Measurements from ENCODE around the gene MRPL10.

Gene MRPL10

DNA sequence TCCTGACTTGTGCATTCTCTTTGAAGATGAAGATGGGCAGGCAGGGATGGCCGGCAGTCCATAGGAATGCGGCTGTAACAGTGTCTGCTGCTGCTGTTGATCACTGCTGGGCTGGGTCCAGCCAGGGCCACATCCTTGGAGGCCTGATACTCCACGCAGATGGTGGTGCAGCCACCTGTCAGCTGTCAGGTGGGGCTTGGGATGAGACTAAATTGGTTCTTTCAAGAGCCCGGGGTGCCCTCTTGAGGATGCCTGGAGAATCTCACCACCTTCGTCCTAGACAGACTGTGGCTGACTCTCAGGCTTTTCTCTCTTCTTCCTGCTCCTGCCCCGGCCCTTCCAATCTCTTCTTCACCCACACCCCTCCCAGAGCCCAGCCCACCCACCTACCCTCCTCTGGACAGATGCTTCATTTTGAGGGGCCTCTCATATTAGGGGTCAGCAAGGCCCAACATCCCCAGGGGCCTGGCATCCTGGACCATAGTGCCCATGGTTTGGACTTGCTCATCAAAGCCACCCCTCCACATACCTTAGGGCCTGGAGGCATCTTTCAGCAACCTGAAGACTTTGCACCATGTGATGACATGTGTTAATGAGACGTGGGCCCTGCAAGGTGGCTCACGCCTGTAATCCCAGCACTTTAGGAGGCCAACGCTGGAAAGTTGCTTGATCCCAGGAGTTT, 28.9 kb downstream of the MRPL10 start:
- TF ChIP-seq ESRRG (CRISPR knock-in tag; IDR thresholded peaks at IDR 0.05) (no peak), ZNF70 (CRISPR knock-in tag; IDR thresholded peaks at IDR 0.05) (peak; percentile 91; the same call in 1 of the 2 replicates), TOX (CRISPR knock-in tag; IDR thresholded peaks at IDR 0.05; ENCODE audit: borderline replicate concordance) (no peak), PPARA (CRISPR knock-in tag; IDR thresholded peaks at IDR 0.05; ENCODE audit: borderline replicate concordance) (no peak), ARNTL (CRISPR knock-in tag; IDR thresholded peaks at IDR 0.05; ENCODE audit: borderline replicate concordance, low read depth) (no peak)
- peak; percentile 93 for ATAC-seq

DNA sequence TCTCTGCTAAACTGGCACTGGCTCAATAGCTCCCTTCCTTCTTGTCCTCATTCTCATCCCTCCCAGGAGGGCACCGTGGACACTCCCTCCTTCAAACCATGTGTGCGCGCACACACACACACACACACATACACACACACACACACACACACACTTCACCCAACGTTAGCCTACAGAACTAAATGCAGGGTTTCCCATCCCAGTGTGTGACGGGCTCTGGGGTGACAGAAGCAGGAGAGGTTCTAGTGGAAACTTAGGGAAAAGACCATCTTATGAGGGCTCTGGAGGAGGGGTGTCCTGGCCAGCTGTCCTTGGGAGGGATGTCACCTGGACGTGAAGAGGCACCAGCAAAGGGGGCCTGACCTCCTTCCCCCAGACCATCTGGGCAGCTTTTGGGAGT, 29.4 kb downstream of the MRPL10 start:
- no peak for ATAC-seq
- TF ChIP-seq ZNF70 (CRISPR knock-in tag; IDR thresholded peaks at IDR 0.05), result no peak
- no peak for TF ChIP-seq BACH2 (CRISPR knock-in tag; IDR thresholded peaks at IDR 0.05; ENCODE audit: borderline replicate concordance)
- TF ChIP-seq TOX (CRISPR knock-in tag; IDR thresholded peaks at IDR 0.05; ENCODE audit: borderline replicate concordance), result no peak
- TF ChIP-seq, protein P1, sequence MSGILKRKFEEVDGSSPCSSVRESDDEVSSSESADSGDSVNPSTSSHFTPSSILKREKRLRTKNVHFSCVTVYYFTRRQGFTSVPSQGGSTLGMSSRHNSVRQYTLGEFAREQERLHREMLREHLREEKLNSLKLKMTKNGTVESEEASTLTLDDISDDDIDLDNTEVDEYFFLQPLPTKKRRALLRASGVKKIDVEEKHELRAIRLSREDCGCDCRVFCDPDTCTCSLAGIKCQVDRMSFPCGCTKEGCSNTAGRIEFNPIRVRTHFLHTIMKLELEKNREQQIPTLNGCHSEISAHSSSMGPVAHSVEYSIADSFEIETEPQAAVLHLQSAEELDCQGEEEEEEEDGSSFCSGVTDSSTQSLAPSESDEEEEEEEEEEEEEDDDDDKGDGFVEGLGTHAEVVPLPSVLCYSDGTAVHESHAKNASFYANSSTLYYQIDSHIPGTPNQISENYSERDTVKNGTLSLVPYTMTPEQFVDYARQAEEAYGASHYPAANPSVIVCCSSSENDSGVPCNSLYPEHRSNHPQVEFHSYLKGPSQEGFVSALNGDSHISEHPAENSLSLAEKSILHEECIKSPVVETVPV (CRISPR knock-in tag; IDR thresholded peaks at IDR 0.05), result no peak

DNA sequence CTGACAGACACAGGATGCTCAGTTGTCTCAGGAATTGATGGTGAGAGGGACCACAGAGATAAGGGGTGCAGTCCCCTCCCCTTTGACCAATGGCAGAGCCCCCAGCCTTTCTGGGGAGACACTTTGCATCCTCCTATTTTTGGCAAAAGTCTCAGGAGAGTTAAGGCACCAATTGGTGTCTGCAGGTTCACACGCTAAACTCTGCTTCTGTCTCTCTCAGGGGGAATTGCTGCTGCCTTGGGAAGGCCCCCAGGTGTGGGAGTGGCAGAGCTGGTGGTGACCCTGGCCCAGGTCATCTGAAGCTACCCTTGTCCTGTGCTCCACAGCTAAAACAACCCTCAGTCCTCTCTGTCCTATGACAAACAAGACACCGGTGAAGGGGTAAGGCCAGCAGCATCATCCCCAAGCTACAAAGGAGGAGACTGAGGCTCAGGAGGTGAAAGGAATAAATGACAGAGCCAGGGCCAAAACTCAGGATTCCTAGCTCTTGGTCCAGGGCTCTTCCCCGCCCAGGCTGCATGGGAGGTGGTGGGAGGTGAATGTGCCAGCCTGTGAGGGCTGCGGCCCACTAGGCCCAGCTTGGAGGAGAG, 30.1 kb downstream of the MRPL10 start:
- no peak for ATAC-seq
- no peak for TF ChIP-seq ARNTL (CRISPR knock-in tag; IDR thresholded peaks at IDR 0.05; ENCODE audit: borderline replicate concordance, low read depth)
- no peak for TF ChIP-seq ZFP30 (CRISPR knock-in tag; IDR thresholded peaks at IDR 0.05)
- TF ChIP-seq, protein P2, sequence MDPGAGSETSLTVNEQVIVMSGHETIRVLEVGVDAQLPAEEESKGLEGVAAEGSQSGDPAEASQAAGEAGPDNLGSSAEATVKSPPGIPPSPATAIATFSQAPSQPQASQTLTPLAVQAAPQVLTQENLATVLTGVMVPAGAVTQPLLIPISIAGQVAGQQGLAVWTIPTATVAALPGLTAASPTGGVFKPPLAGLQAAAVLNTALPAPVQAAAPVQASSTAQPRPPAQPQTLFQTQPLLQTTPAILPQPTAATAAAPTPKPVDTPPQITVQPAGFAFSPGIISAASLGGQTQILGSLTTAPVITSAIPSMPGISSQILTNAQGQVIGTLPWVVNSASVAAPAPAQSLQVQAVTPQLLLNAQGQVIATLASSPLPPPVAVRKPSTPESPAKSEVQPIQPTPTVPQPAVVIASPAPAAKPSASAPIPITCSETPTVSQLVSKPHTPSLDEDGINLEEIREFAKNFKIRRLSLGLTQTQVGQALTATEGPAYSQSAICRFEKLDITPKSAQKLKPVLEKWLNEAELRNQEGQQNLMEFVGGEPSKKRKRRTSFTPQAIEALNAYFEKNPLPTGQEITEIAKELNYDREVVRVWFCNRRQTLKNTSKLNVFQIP (CRISPR knock-in tag; IDR thresholded peaks at IDR 0.05; ENCODE audit: borderline replicate concordance, low read depth), result no peak
- no peak for TF ChIP-seq OSR1 (CRISPR knock-in tag; IDR thresholded peaks at IDR 0.05)
- TF ChIP-seq PPARA (CRISPR knock-in tag; IDR thresholded peaks at IDR 0.05; ENCODE audit: borderline replicate concordance), result no peak
- TF ChIP-seq TCF4 (CRISPR knock-in tag; IDR thresholded peaks at IDR 0.05; ENCODE audit: borderline replicate concordance), result no peak
- no peak for TF ChIP-seq ZNF70 (CRISPR knock-in tag; IDR thresholded peaks at IDR 0.05)
- TF ChIP-seq ZFP3 (CRISPR knock-in tag; IDR thresholded peaks at IDR 0.05), result no peak
- no peak for TF ChIP-seq CSDC2 (CRISPR knock-in tag; IDR thresholded peaks at IDR 0.05)
- no peak for TF ChIP-seq GLIS3 (CRISPR knock-in tag; IDR thresholded peaks at IDR 0.05)
- no peak for TF ChIP-seq ESRRG (CRISPR knock-in tag; IDR thresholded peaks at IDR 0.05)
- TF ChIP-seq ZNF8 (CRISPR knock-in tag; IDR thresholded peaks at IDR 0.05), result no peak
- no peak for TF ChIP-seq ISL1 (CRISPR knock-in tag; IDR thresholded peaks at IDR 0.05)
- no peak for TF ChIP-seq SNAI2 (CRISPR knock-in tag; IDR thresholded peaks at IDR 0.05)
- TF ChIP-seq, protein P3, sequence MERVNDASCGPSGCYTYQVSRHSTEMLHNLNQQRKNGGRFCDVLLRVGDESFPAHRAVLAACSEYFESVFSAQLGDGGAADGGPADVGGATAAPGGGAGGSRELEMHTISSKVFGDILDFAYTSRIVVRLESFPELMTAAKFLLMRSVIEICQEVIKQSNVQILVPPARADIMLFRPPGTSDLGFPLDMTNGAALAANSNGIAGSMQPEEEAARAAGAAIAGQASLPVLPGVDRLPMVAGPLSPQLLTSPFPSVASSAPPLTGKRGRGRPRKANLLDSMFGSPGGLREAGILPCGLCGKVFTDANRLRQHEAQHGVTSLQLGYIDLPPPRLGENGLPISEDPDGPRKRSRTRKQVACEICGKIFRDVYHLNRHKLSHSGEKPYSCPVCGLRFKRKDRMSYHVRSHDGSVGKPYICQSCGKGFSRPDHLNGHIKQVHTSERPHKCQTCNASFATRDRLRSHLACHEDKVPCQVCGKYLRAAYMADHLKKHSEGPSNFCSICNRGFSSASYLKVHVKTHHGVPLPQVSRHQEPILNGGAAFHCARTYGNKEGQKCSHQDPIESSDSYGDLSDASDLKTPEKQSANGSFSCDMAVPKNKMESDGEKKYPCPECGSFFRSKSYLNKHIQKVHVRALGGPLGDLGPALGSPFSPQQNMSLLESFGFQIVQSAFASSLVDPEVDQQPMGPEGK (CRISPR knock-in tag; IDR thresholded peaks at IDR 0.05; ENCODE audit: borderline replicate concordance), result no peak
- TF ChIP-seq TOX (CRISPR knock-in tag; IDR thresholded peaks at IDR 0.05; ENCODE audit: borderline replicate concordance), result no peak
- no peak for TF ChIP-seq RARB (CRISPR knock-in tag; IDR thresholded peaks at IDR 0.05)
- no peak for TF ChIP-seq BACH2 (CRISPR knock-in tag; IDR thresholded peaks at IDR 0.05; ENCODE audit: borderline replicate concordance)
- TF ChIP-seq ZNF565 (CRISPR knock-in tag; conservative IDR thresholded peaks at IDR 0.05; ENCODE audit: low read depth), result no peak

DNA sequence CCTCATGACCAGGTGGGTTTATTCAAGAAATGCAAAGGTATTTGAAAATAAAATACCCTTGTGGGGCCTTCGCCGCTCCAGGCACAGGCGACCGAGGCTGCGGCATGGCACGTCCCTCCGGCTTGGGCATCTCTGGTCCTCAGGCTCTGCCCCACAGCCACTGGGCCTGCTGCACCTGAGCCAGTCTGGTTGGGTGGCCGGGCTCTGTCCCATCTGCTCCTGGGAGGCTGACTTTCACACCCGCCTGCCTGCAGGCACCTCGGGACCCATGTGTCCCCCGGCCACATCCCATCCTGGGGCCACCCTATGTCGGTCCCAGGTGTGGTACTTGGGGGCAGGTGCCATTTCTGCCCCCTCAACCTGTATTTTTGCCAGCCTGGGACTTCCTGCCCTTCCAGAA, 30.7 kb downstream of the MRPL10 start:
- TF ChIP-seq TCF4 (CRISPR knock-in tag; IDR thresholded peaks at IDR 0.05; ENCODE audit: borderline replicate concordance), result no peak
- TF ChIP-seq, protein P1 (CRISPR knock-in tag; IDR thresholded peaks at IDR 0.05), result no peak
- no peak for TF ChIP-seq ISL1 (CRISPR knock-in tag; IDR thresholded peaks at IDR 0.05)
- no peak for TF ChIP-seq ZNF8 (CRISPR knock-in tag; IDR thresholded peaks at IDR 0.05)
- no peak for TF ChIP-seq ARNTL (CRISPR knock-in tag; IDR thresholded peaks at IDR 0.05; ENCODE audit: borderline replicate concordance, low read depth)
- no peak for TF ChIP-seq ZNF565 (CRISPR knock-in tag; conservative IDR thresholded peaks at IDR 0.05; ENCODE audit: low read depth)
- TF ChIP-seq OSR1 (CRISPR knock-in tag; IDR thresholded peaks at IDR 0.05), result no peak
- TF ChIP-seq ESRRG (CRISPR knock-in tag; IDR thresholded peaks at IDR 0.05), result no peak
- TF ChIP-seq, protein P4, sequence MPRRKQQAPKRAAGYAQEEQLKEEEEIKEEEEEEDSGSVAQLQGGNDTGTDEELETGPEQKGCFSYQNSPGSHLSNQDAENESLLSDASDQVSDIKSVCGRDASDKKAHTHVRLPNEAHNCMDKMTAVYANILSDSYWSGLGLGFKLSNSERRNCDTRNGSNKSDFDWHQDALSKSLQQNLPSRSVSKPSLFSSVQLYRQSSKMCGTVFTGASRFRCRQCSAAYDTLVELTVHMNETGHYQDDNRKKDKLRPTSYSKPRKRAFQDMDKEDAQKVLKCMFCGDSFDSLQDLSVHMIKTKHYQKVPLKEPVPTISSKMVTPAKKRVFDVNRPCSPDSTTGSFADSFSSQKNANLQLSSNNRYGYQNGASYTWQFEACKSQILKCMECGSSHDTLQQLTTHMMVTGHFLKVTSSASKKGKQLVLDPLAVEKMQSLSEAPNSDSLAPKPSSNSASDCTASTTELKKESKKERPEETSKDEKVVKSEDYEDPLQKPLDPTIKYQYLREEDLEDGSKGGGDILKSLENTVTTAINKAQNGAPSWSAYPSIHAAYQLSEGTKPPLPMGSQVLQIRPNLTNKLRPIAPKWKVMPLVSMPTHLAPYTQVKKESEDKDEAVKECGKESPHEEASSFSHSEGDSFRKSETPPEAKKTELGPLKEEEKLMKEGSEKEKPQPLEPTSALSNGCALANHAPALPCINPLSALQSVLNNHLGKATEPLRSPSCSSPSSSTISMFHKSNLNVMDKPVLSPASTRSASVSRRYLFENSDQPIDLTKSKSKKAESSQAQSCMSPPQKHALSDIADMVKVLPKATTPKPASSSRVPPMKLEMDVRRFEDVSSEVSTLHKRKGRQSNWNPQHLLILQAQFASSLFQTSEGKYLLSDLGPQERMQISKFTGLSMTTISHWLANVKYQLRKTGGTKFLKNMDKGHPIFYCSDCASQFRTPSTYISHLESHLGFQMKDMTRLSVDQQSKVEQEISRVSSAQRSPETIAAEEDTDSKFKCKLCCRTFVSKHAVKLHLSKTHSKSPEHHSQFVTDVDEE (CRISPR knock-in tag; IDR thresholded peaks at IDR 0.05), result no peak
- no peak for ATAC-seq
